Muscle of leg (tissue), 11 donors: ENCODE measurements around the gene CCDC85C. TPM values are rescaled to one million over a fixed set of nuclear protein-coding genes. Genes with fewer than 3 reads are reported as not detected.

Source experiments
- DNase-seq: peaks from one replicate; pipeline ENCODE4 v3.0.0; 2013
- H3K27ac ChIP-seq: one replicate; pipeline ENCODE4 v1.5.1; 2013; ENCODE audit warnings: mild to moderate bottlenecking, low read length, control low read depth
- H3K27me3 ChIP-seq: one replicate; pipeline ENCODE4 v1.6.1; 2013; ENCODE audit warnings: low read length; ENCODE audit not compliant: control insufficient read depth, insufficient read depth
- H3K36me3 ChIP-seq: one replicate; pipeline ENCODE4 v1.6.1; 2013; ENCODE audit warnings: low read length; ENCODE audit not compliant: control insufficient read depth, insufficient read depth
- H3K4me1 ChIP-seq: one replicate; pipeline ENCODE4 v1.6.1; 2013; ENCODE audit warnings: low read length; ENCODE audit not compliant: control insufficient read depth, insufficient read depth
- H3K4me3 ChIP-seq: one replicate; pipeline ENCODE4 v1.5.1; 2013; ENCODE audit warnings: low read length, control low read depth
- H3K9me3 ChIP-seq: replicated peaks from 2 replicates; pipeline ENCODE4 v1.6.1; 2013; ENCODE audit warnings: low read depth, low read length; ENCODE audit not compliant: control insufficient read depth
- WGBS: methylation state at CpG from one replicate; pipeline ENCODE4 v1.1.5; 2013; ENCODE audit warnings: missing lambda C conversion rate; ENCODE audit not compliant: insufficient coverage; 5-methylcytosine and 5-hydroxymethylcytosine counted together
- polyA plus RNA-seq, 8 donors: library from polyadenylated mRNA; unstranded; fragments of 120-200 nt; gene quantifications; one replicate each; pipeline versions ENCODE4 v1.2.1 to v1.2.3, GENCODE V29; 2013; ENCODE audit warnings: inconsistent platforms in 1 of 8, low replicate concordance in 1 of 8; ENCODE audit not compliant: insufficient read length in 8 of 8, insufficient read depth in 1 of 8
- total RNA-seq: library from RNA; stranded (reverse); fragments of 120-200 nt; gene quantifications from one replicate; pipeline ENCODE4 v1.2.4, GENCODE V29; 2013

CCDC85C gene
- total and polyA plus RNA-seq, 9 donors = 3.2 to 6.5 (median 4.1) TPM

DNA sequence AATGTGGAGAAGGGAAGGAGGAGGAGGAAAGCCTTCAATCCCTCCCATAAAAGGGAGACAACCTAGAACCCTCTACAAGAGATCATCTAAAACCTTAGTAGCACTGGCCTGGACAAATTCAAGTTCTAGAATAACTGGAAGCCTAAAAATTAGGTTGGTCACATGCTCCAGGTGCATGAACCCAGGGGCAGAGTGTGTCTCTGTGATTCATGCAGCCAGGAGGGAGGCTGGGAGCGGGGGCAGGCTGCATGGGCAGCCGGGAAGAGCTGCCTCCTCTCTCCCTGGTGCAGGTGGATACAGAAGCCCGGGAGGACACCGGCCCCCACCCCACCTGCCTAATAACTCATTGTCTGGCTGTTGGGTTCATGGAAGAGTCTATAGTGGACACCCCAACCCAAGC is 38.6 kb downstream of the CCDC85C start:
- no peaks in the 10 kb centered on the region for H3K27me3 ChIP-seq
- H3K4me1 ChIP-seq = peaks cover 46% of the 10 kb centered on the region

GRCh38 chr14:99564926-99565259 is 39.1 kb downstream of the CCDC85C start:
- Histone ChIP-seq H3K27ac (peak overlapping the region; percentile 21), H3K27me3 (no peaks in the 10 kb centered on the region), H3K9me3 (no peaks in the 10 kb centered on the region), H3K36me3 (no peaks in the 10 kb centered on the region), H3K4me3 (no peak overlapping the region), H3K4me1 (peaks cover 45% of the 10 kb centered on the region)
- WGBS = 10% methylated on average over 12 of the region's 14 CpGs
- no peak for DNase-seq

More for the DNA sequence above, 38.6 kb downstream of the CCDC85C start:
- H3K36me3 ChIP-seq = no peaks in the 10 kb centered on the region
- H3K9me3 ChIP-seq = no peaks in the 10 kb centered on the region
- H3K4me3 ChIP-seq = no peak overlapping the region
- no peak for DNase-seq
- WGBS = no CpG with 5 or more reads among the region's 4 CpGs
- no peak overlapping the region for H3K27ac ChIP-seq

GRCh38 chr14:99564256-99564925 is 39.6 kb downstream of the CCDC85C start:
- no peaks in the 10 kb centered on the region for H3K9me3 ChIP-seq
- H3K36me3 ChIP-seq = no peaks in the 10 kb centered on the region
- WGBS = 23% methylated on average over 7 of the region's 11 CpGs
- peaks cover 45% of the 10 kb centered on the region for H3K4me1 ChIP-seq
- H3K4me3 ChIP-seq = no peak overlapping the region
- no peaks in the 10 kb centered on the region for H3K27me3 ChIP-seq
- peak overlapping the region; percentile 21 for H3K27ac ChIP-seq
- DNase-seq = peak; percentile 97

- Histone ChIP-seq H3K27me3 (no peaks in the 10 kb centered on the region), H3K36me3 (no peaks in the 10 kb centered on the region), H3K4me3 (no peak overlapping the region), H3K27ac (no peak overlapping the region), H3K9me3 (no peaks in the 10 kb centered on the region), H3K4me1 (peaks cover 43% of the 10 kb centered on the region)
- WGBS = no CpG with 5 or more reads among the region's 6 CpGs
- DNase-seq = no peak
These were observed 40.3 kb downstream of the CCDC85C start for GRCh38 chr14:99563749-99564129.

- H3K9me3 ChIP-seq = no peaks in the 10 kb centered on the region
- H3K27ac ChIP-seq = no peak overlapping the region
- 24% methylated on average over 17 of the region's 23 CpGs for WGBS
- no peaks in the 10 kb centered on the region for H3K27me3 ChIP-seq
- H3K4me3 ChIP-seq = no peak overlapping the region
- H3K4me1 ChIP-seq = peaks cover 36% of the 10 kb centered on the region
- H3K36me3 ChIP-seq = no peaks in the 10 kb centered on the region
- peak; percentile 69 for DNase-seq
These were observed 40.9 kb downstream of the CCDC85C start for GRCh38 chr14:99562856-99563748.

GRCh38 chr14:99561864-99562263 is 42.1 kb downstream of the CCDC85C start:
- peaks cover 36% of the 10 kb centered on the region for H3K4me1 ChIP-seq
- no peaks in the 10 kb centered on the region for H3K27me3 ChIP-seq
- H3K27ac ChIP-seq = no peak overlapping the region
- H3K36me3 ChIP-seq = no peaks in the 10 kb centered on the region
- 75% methylated on average over 10 of the region's 10 CpGs for WGBS
- H3K4me3 ChIP-seq = no peak overlapping the region
- no peak for DNase-seq
- H3K9me3 ChIP-seq = no peaks in the 10 kb centered on the region

GRCh38 chr14:99560922-99561683 is 42.9 kb downstream of the CCDC85C start:
- H3K9me3 ChIP-seq = no peaks in the 10 kb centered on the region
- no peak overlapping the region for H3K4me3 ChIP-seq
- H3K27ac ChIP-seq = no peak overlapping the region
- no peaks in the 10 kb centered on the region for H3K36me3 ChIP-seq
- H3K27me3 ChIP-seq = no peaks in the 10 kb centered on the region
- H3K4me1 ChIP-seq = peaks cover 36% of the 10 kb centered on the region
- DNase-seq = no peak
- WGBS = 59% methylated on average over 14 of the region's 15 CpGs

GRCh38 chr14:99560403-99560802 is 43.6 kb downstream of the CCDC85C start:
- Histone ChIP-seq H3K27me3 (no peaks in the 10 kb centered on the region), H3K36me3 (no peaks in the 10 kb centered on the region), H3K27ac (no peak overlapping the region), H3K4me3 (no peak overlapping the region), H3K4me1 (peaks cover 29% of the 10 kb centered on the region), H3K9me3 (no peaks in the 10 kb centered on the region)
- DNase-seq = no peak
- WGBS = 75% methylated on average over 4 of the region's 13 CpGs

GRCh38 chr14:99559286-99559990 is 44.6 kb downstream of the CCDC85C start:
- Histone ChIP-seq H3K27me3 (no peaks in the 10 kb centered on the region), H3K27ac (no peak overlapping the region), H3K4me3 (no peak overlapping the region), H3K9me3 (no peaks in the 10 kb centered on the region), H3K36me3 (no peaks in the 10 kb centered on the region), H3K4me1 (peaks cover 22% of the 10 kb centered on the region)
- 74% methylated on average over 9 of the region's 16 CpGs for WGBS
- DNase-seq = no peak
